CD4-positive, alpha-beta T cell treated with Interleukin-6 for 4 hours (primary cell): ENCODE data around the gene PLVAP.
"Not testable (repeated sequence)": the region's sequence is repeated elsewhere in the genome, so short reads cannot be mapped to it uniquely, and the experiment has no call there.

Source experiments
- DNase-seq: peaks from one replicate; pipeline ENCODE4 v3.0.0-alpha.2; 2020; ENCODE audit warnings: mixed read lengths

PLVAP gene

GRCh38 chr19:17398902-17399527, 21.9 kb upstream of the PLVAP start:
- no peak for DNase-seq

DNA sequence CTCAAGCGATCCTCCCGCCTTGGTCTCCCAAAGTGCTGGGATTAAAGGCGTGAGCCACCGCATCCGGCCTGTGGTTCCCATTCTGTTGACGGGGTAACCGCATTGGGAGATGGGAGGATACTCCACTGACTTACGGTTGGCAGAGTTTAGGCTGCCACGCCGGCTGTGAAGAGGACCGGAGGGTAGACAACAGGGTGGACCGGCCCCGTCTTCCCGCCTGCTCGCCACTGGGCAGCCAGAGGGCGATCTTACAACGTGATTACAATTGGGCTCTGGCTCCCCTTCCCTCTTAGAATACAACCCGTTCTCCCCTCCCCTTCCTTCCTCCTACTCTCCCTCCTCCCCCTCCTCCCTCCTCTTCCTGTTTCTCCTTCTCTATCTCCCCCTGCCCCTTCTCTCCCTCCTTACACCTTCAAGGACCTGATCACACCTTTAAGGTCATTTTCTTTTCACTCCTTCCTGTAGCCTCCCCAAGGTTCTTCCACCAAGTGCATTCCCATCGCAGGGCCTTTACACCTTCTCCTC, 17.8 kb upstream of the PLVAP start:
- DNase-seq = peak; percentile 86

GRCh38 chr19:17393914-17394313, 16.8 kb upstream of the PLVAP start, which contains the start of gene CCDC194:
TSS of gene CCDC194 (minus strand) at chr19:17394196. CDS start at chr19:17394158, 38 bp downstream.
- no peak for DNase-seq

GRCh38 chr19:17393002-17393401, 15.9 kb upstream of the PLVAP start:
- DNase-seq = no peak

DNA sequence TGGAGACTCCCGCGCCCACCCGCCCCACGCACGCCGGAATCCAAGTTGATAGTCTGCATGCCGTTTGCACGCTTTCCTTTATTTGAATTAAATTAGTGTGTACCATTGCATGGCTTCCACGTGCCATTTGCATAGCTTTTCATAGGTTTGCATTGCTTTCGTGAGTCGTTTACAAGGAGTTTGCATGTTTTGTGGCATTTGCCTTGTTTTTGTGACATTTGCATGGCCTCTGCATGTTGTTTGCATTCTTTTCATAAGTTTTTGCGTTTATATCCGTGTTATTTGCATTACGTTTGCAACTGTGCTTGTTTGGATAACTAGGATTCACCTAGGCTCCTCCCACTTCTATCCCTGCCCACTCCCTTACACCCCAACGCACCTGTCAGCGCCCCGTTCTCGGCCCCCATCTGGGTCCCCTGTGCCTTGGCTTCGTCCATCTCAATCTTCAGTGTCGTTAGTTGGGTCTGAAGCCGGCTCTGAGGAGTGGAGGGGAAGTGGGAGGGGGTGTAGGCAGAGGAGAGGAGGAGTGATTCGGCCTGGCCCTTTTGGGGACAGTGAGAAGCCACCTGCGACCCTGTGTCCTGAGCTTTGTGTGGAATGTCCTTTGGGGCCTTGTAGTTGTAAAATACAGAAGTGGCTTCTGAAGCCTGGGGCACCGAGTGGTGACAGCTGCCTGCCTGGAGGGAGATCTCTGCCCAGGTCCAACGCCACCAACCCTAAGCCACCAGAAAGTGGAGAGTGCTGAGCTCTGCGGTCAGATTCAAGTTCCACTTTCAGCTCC, 14.4 kb upstream of the PLVAP start:
- DNase-seq = peak; percentile 5

GRCh38 chr19:17390665-17391370, 13.7 kb upstream of the PLVAP start:
- peak; percentile 95 for DNase-seq

GRCh38 chr19:17389957-17390664, 13.0 kb upstream of the PLVAP start:
- DNase-seq = peak; percentile 30

GRCh38 chr19:17389288-17389687, 12.1 kb upstream of the PLVAP start:
- DNase-seq = no peak

- peak; percentile 76 for DNase-seq
Measured at GRCh38 chr19:17385878-17386611, 8.9 kb upstream of the PLVAP start.

- no peak for DNase-seq
Measured at GRCh38 chr19:17380426-17381138, 3.4 kb upstream of the PLVAP start.

DNA sequence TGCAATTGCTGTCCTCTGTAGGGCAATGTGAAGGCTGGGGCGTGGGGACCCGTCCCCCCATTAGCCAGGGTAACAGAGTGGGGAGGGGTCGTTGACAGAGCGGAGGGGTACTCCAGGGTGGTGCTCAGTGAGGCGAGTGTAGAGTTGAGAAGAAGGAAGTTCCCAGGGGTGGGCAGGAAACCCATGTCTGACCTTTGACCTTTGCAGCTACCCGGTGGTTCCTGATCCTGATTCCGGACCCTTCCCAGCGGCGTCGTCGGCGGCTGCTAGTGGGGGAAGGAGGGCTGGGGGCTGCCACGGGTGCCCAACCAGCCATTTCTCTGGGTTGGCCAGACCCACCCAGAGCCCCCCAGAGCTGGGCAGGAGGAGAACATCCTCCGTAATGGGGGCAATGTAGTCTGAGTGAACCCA, 2.1 kb upstream of the PLVAP start:
- no peak for DNase-seq

- DNase-seq = no peak
Measured at GRCh38 chr19:17378271-17378670, 1.1 kb upstream of the PLVAP start.

- DNase-seq = no peak
Measured at GRCh38 chr19:17370026-17370587, 7.0 kb downstream of the PLVAP start.

- DNase-seq = no peak
Measured at GRCh38 chr19:17365361-17365760, 11.8 kb downstream of the PLVAP start.

- DNase-seq = not testable (repeated sequence)
Measured at GRCh38 chr19:17363852-17364605, 13.1 kb downstream of the PLVAP start.

GRCh38 chr19:17359905-17360800, 17.0 kb downstream of the PLVAP start:
- no peak for DNase-seq

DNA sequence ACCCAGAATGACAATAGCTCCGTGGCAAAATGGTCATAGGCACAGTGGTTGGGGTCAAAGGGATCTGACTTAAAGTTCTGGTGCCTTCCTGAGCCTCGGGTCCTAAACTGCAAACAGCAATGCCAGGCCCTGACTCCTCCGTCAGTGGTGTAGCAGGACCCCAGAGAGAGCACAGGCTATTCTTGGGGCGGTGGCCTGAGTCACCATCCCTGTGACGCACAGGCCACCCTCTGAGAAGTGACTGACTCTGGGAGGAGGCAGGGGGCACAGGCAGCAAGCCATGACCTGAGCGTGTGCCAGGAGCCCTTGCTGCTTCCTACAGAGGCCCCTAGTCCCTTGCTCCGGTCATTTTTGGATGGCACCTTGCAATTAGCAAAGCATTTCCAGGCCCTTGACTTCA, 18.7 kb downstream of the PLVAP start:
- DNase-seq = no peak

DNA sequence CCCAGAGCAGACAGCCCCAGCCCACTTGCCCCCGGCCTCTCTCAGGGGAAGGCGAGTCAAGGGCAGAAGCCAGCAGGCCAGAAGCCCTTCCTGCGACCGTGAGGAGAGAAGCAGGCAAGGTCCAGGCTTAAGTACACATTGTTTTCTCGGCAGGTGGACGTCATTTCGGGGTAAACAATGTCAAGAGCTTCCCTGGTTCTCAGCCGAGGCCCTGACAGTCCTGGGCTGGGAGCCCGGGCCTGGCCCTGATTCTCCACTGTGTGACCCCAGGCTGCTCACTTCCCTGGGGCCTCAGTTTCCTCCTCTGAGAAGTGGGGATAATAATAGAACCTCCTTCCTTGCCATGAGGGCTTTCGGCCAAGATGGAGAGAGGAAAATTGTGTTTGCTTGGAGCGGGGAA, 19.4 kb downstream of the PLVAP start:
- DNase-seq = no peak

DNA sequence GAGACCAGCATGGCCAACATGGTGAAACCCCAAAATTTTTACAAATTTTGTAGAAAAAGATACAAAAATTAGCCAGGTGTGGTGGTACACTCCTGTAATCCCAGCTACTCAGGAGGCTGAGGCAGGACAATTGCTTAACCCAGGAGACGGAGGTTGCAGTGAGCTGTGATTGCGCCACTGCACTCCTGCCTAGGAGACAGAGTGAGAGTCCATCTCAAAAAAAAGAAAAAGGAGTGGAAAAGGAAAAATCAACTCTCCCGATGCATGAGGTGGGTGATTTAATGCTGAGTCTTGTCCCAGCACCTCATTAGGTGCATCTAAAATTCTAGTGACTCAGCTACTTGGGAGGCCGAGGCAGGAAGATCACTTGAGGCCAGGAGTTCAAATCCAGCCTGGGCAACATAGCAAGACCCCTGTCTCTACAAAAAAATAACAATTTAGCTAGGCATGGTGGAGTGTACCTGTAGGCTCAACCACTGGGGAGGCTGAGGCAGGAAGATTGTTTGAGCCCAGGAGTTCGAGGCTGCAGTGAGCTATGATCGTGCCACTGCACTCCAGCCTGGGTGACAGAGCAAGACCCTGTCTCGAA, 20.0 kb downstream of the PLVAP start:
- no peak for DNase-seq
